MM.1S (cell line): ENCODE results near the gene PRKCB.

Source experiments
- EZH2 ChIP-seq: fragments of 300-600 bp; sonication (generic); optimal IDR thresholded peaks from 2 replicates; pipeline ENCODE3; 2017; ENCODE audit warnings: low read depth, mild to moderate bottlenecking, antibody characterized with exemption, low read length, mixed read lengths
- EZH2phosphoT487 ChIP-seq: fragments of 300-600 bp; sonication (generic); IDR thresholded peaks from 2 replicates; pipeline ENCODE4 v1.6.1; 2018; ENCODE audit warnings: antibody characterized with exemption, low read length
- TF ChIP-seq, protein P1 (sequence below): fragments of 300-600 bp; sonication (generic); IDR thresholded peaks from 2 replicates; pipeline ENCODE4 v1.5.1; 2016; ENCODE audit warnings: antibody characterized with exemption, low read length, mixed read lengths

GRCh38 chr16:24140730-24141129, 304.9 kb downstream of the PRKCB start:
- no peak for TF ChIP-seq EZH2
- TF ChIP-seq, protein P1, sequence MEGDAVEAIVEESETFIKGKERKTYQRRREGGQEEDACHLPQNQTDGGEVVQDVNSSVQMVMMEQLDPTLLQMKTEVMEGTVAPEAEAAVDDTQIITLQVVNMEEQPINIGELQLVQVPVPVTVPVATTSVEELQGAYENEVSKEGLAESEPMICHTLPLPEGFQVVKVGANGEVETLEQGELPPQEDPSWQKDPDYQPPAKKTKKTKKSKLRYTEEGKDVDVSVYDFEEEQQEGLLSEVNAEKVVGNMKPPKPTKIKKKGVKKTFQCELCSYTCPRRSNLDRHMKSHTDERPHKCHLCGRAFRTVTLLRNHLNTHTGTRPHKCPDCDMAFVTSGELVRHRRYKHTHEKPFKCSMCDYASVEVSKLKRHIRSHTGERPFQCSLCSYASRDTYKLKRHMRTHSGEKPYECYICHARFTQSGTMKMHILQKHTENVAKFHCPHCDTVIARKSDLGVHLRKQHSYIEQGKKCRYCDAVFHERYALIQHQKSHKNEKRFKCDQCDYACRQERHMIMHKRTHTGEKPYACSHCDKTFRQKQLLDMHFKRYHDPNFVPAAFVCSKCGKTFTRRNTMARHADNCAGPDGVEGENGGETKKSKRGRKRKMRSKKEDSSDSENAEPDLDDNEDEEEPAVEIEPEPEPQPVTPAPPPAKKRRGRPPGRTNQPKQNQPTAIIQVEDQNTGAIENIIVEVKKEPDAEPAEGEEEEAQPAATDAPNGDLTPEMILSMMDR, result no peak
- TF ChIP-seq EZH2phosphoT487, result no peak
